SKM-1 treated with dmso at 0.1 percent for 144 hours (cell line): Measurements from ENCODE around the gene SGO2.

ENCODE experiments used
- DNase-seq: peaks from one replicate; lab custom pipeline; 2025; ENCODE audit not compliant: unreplicated experiment; lab: John Stamatoyannopoulos, UW

SGO2 gene, protein sequence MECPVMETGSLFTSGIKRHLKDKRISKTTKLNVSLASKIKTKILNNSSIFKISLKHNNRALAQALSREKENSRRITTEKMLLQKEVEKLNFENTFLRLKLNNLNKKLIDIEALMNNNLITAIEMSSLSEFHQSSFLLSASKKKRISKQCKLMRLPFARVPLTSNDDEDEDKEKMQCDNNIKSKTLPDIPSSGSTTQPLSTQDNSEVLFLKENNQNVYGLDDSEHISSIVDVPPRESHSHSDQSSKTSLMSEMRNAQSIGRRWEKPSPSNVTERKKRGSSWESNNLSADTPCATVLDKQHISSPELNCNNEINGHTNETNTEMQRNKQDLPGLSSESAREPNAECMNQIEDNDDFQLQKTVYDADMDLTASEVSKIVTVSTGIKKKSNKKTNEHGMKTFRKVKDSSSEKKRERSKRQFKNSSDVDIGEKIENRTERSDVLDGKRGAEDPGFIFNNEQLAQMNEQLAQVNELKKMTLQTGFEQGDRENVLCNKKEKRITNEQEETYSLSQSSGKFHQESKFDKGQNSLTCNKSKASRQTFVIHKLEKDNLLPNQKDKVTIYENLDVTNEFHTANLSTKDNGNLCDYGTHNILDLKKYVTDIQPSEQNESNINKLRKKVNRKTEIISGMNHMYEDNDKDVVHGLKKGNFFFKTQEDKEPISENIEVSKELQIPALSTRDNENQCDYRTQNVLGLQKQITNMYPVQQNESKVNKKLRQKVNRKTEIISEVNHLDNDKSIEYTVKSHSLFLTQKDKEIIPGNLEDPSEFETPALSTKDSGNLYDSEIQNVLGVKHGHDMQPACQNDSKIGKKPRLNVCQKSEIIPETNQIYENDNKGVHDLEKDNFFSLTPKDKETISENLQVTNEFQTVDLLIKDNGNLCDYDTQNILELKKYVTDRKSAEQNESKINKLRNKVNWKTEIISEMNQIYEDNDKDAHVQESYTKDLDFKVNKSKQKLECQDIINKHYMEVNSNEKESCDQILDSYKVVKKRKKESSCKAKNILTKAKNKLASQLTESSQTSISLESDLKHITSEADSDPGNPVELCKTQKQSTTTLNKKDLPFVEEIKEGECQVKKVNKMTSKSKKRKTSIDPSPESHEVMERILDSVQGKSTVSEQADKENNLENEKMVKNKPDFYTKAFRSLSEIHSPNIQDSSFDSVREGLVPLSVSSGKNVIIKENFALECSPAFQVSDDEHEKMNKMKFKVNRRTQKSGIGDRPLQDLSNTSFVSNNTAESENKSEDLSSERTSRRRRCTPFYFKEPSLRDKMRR

DNA sequence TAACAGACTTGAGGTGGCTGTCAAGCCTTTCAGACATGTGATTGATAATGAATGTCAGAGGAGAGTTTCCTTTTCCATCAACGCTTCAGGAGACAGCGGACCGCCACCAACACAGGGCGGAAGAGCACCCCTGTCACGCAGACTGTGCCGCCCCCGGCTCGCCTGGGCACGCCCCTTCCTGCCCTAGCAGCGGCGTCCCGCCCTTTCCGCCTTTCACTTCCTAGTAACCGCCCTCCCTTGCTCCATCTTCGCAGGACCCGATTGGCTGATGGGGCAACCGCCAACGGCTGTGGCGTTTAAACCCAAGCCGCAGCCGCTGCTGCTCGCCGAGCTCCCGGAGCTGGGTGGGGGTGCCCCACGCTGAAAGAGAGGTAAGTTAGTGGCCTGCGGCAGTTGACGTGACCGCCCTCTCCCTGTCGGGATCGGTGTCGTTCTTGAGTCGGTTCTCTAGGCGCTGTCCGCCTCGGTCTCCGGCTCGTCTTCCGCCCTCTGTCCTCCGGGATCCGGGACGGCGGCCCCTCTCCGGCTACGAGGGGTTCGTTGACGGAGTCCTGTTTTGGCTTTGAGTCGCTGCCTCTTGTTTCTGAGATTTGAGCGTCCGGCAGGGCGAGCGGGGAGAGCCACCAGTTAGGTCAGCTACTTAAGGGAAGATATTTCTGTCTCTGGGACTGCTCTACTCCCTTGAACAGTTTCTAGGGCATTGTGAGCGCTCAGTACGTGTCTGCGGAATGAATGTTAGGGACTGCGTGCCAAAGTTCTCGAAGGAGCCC is at the start of gene SGO2:
TSS of gene SGO2 (plus strand) at position 326 of the 770 bp plus-strand sequence. CDS start 6,769 bp downstream, outside the sequence.
- DNase-seq = peak; percentile 99

DNA sequence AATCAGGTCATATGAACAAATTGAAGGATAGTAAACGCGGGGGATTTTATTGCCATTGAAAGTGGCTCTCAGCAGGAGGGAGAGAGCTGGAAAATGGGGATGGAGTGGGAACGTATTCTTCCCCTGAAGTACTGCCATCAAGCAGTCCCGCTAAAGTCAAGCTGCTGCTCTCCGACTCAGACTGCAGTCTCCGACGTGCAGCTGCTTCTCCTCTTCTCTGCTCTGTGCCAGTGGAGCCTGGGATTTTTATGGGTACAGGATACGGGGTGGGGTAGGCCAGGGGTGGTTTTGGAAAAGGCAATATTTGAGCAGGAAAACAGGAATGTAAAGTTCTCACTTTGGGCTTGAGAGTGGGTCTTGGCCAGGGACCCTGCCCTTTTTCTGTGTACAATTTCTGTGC is 49.2 kb upstream of the SGO2 start:
- DNase-seq = no peak

DNA sequence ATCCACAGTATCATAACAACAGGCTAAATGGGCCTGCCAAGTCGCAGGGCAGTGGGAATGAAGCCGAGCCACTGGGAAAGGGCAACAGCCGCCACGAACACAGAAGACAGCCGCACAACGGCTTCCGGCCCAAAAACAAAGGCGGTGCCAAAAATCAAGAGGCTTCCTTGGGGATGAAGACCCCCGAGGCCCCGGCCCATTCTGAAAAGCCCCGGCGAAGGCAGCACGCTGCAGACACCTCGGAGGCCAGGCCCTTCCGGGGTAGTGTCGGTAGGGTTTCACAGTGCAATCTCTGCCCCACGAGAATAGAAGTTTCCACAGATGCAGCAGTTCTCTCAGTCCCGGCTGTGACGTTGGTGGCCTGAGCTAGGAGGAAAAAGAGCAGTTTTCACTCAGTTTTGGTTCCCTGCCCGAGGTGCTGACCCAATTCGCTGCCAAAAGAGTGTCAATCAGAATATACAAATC is 48.3 kb upstream of the SGO2 start:
- no peak for DNase-seq

DNA sequence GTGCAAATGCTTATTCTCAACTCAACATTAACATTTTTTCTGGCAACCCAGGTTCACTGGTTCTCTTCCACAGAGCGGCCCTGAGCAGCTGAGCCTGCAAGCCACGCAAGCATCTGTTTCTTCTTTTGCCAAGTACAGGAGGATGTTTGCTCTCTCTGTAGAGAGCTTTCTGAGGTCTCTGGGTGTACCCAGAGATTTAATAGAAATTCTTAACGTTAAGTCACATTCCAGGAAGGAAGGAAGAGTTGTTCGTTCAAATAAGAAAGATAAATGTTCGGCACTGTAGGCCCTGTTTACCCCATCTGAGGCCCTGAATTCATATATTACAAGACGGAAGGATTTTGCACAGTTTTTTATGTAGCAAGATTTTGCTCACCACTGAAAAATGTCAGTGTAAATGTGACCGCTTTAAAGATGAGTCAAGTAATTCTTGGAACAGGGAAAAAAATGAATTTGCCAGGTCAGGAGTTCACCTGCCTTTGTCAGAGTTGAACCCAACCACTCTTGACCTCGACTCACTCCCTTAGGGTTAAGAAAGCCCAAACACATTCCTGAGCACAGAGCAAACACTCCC is 46.2 kb upstream of the SGO2 start:
- DNase-seq = no peak

DNA sequence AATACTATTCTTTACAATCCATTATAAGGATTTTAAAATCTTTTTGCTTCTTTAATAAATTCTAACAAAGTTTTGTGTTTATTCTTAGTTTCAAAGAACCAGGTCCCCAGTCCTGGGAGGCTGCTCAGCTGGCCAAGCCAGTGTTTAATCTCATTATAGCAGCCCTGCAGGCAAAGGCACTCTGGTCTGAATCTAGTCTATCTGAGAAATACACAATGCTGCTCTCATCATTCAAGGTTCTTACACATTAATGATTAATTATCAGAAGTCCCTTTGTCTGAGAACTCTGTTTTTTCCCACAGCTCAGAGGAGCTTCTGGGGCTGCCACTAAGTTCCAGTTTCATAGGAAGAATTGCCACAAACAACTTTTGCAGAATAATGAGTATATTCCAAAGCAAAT is 43.8 kb upstream of the SGO2 start:
- no peak for DNase-seq

DNA sequence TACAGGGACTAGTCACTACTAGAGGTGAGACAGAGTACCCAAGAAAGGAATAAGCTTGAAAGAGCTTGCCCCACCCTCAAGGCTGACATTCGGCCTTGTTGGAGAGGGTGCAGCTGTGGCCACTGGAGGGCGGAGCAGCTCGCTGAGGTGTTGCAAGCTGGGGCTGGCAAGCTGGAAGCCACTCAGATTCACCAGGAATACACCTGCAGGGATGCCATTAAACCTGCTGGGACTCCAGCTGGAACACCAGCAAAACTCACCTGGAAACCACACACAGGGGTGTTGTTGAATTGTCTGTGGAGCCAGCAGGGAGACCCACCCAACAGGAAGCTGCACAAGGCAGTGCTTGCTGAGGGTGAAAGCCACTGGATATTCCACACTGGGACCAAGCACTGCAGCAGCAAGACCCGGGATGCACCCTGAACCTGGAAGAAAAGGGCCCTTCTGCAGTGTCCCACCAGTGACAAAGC is 42.2 kb upstream of the SGO2 start:
- DNase-seq = peak; percentile 38

DNA sequence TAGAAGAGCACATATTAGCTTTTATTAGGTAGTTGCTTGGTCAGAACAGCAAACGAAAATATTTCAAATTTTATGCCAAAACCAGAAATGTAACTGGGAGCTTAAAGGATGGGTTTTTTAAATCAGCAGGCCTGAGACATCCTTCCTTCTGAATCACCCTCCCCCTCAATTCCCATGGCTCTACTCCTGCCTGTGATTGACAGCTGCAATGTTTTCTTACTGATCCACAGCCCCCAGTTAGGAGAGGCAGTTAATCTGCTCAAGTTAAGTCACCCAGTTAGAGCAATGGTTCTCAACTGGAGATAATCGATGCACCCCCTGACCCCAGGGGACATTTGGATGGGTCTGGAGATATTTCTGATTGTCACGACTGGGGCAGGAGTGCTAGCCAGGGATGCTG is 41.1 kb upstream of the SGO2 start:
- no peak for DNase-seq

DNA sequence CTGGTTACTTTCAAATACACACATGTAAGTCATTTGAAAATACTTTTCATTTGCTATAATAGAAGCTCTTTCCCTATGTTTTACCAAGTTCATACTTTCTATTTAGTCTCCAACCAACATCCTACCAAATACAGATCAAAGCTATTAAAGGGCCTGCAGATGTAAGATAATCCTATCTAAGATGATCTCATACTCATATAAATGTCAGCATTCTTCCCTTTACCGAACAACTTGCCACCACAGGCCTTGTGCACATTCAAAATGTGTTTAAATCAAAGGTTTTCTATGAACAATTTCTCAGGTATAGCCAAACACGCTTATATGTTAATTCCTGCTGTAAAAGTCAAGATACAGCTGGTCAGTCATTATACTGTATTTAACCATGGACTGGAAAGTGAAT is 39.5 kb upstream of the SGO2 start:
- no peak for DNase-seq

DNA sequence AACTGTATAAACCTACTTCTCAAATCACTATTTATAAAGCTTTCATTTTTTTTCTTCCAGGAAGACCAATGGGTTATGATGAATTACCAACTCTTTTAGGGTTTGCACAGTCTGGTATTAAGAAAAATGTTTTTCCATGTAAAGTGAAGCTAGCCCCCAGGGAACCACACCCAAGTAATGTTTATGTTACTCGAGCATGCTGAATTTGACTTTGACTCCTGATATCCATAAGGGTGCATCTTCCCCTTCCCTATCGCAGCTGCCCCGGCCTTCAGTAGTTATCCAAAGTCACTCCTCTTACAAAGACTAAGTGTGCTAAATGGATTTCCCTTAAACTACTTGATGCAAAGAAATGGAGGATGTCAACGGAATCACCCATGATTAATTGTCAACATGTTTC is 37.8 kb upstream of the SGO2 start:
- DNase-seq = no peak

DNA sequence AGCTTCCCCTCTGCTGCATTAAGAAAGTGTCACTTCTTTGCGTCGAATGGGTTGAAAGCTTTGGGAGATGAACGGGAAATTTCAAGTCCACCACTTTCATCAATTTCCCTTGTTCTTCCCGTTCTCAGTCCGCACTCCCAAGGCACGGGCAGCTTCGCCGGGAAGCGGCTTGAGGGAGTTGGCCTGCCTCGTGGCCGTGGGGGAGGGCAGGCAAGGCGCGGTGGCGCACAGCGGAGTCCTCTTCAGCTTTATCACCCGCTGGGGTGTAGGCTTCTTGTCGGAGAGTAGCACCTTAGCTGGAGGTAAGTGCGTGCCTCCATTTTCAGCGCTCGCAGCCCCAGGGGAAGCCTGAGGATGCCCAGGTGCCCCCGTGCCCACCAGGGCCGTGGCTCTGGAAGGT is 36.0 kb upstream of the SGO2 start:
- no peak for DNase-seq

DNA sequence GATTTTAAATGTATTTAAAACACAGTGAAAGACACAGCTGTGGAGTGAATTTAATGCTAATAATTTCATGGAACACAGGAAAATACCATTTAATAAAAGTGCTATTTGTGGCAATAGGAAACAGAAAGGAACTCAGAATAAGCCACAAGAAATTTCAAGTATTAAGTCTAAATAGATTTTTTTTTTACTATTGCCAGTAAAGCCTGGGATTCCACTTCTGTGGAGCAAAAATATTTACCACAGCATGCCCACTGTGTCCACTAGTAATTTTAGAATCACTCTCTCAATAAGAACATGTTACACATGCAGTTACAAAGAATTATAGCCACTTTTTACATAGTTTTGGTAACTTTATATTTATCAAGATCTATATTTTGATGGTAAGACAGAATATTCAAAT is 33.4 kb upstream of the SGO2 start:
- DNase-seq = no peak

DNA sequence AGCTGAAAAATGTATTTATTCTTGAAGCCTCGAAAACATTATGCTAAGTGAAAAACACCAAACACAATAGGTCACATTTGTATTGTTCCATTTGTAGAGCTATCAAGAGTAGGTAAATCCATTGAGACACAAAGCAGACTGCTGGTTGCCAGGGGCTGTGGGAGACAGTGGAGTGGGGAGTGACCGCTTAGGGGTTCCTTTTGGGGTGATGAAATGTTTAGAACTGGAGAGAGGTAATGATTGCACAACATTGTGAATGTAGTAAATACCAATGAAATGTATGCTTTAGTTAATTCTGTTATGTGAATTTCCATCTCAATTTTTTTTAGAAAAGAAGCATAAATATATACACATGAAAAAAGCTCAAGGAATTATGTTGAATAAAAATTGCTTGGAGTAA is 32.0 kb upstream of the SGO2 start:
- no peak for DNase-seq

DNA sequence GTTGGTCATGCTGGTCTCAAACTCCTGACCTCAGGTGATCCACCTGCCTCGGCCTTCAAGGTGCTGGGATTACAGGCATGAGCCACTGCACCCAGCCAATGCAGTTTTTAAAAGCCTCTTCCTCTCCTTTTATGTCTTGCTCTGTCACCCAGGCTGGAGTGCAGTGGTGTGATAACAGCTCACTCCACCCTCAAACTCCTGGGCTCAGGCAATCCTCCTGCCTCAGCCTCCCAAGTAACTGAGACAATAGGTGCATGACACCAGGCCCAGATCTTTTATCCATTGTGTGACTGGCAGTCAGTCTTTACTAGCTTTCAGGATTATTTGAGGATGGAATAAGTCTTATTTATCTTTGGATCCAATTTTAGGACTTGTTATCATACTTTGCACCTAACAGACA is 29.3 kb upstream of the SGO2 start:
- DNase-seq = no peak

DNA sequence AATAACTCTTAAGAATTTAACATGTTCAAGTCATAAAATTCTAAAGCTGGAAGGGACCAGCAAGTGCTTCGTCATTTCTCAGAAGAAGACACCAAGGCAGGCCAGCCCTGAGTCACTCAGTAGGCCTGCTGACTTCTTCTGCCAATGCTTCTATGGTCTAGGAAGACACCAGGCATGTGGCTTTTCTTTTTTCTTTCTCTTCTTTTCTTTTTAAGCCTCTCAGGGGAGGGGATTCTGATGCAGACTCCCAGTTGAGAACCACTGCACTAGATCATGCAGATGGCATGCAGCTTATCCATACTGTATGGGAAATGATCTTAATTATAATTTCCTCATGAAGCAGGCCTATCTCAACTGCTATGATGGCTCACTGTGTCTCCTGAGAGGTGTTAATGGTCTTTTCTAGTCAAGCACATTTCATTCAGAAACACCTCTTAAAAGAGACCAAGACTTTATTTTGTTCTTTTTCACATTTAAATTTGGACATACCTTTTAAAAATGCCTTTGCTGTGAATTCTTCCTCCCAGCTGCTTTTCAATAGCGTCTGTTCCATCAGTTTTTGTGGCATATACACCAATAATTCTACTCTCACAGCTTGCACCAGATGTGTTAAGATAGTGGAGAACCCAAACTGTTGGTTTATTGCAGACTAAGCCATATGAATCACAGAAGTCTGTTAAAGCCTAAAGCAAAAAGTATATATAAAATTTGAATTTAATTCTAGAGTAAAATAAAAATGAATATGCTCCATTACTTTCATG is 27.4 kb upstream of the SGO2 start:
- no peak for DNase-seq

DNA sequence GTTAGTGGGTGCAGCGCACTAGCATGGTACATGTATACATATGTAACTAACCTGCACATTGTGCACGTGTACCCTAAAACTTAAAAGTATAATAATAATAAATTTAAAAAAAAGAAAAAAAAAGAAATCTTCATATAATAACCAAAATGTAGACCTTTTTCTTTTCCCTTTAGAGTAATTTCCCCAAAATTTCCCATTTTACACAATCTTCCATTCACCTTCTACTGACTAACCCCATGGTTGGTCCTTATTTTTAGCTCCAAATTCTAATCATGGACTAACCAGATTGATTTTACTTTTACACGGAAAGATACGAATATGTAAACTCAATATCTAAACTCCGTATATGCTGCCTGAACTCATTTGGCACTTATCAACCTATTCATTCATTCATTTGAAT is 23.8 kb upstream of the SGO2 start:
- DNase-seq = no peak

DNA sequence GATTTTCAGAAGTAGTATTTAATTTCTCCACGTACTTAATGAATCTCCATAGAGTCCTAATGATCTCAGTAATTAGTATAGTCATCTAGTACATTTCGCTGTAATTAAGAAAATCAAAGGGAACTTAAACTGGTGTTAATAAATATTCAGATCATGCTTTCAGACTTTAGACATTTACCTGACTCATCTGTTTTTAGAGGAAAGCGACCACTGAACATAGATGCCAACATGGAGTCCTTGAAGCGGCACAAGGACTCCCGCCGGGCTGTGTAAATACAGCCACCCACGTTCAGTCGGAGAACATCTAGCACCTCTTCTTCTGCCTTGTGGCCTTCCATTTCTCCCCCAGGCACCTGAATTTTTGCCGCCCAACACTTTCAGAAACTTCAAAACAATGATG is 19.3 kb upstream of the SGO2 start:
- DNase-seq = no peak

DNA sequence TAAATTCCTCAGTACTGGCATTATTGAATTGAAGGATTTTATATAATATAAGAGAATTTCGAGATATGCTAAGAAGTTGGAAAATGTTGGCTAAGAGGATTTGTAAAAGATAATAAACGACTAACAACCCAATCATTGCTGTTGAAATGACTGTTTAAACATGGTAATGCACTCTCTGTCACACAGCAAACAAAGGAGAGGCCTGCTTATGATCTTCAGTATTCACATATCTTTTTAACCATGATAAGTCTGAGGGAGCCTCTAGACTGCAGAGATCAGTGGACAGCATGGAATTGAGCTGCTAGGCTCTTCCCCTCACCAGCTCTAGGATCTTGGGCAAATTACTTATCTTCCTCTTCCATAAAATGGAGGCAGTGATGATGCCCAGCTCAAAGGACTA is 18.8 kb upstream of the SGO2 start:
- DNase-seq = no peak

DNA sequence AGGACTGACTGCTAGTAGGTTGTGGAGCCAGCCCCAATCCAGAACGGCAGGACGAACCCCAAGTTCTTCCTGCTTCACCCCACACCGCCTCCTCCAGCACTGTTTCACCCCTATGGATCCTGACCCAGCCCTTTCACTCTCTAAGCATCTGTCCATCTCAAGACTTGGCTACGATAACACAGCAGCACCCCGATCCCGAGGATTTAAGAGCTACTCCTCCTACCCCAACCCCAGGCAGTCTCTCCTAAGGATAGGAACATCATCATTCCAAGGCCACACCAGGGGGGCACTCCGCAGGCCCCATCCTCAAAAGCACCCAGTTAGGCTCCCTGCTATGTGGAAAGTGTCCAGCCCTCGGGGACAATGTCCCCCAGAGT is 16.8 kb upstream of the SGO2 start:
- DNase-seq = no peak

DNA sequence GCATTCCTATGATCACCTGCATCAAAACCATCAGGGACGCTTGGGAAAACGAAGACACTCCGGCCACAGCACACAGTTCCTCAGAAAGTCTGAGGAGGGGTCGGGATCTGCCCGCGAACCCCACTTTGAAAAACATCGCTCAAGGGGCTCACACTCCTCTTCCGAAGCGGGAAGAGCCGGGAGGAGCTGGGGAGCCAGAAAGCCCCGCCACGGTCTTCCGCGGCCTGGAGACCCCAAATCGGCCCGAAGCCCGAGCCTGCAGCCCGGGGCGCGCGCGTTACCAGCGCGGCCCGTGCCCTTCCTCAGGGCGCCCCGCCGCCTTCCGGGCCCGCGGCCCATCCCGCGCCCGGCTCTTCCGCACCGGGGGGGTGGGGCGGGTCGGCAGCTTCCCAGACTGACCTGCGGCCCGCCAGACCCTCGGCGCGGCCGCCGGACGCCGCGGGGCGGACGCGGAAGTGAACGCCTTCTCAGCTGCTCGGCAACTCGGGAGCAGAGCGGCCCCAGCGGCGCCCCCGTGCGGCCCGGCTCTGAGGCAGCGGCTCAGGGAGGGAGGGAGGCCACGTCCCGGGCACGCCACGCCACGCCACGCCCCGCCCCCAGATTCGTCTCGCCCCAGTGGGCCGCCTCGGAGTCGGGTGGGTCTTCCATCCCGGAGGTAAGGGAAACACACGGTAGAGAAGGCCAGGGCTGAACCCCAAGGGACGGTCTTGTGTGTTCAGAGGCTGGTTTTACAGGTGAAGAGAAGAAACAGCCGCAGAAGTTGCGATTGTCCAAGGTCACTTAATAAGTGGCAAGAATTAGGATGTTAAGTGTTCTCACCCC is 16.2 kb upstream of the SGO2 start, which contains the start of gene KCTD18:
TSS of gene KCTD18 (minus strand) at position 457 of the 822 bp plus-strand sequence. CDS start 3,052 bp downstream, outside the sequence.
- DNase-seq = peak; percentile 82
